ENCODE data around the gene KCNV2.

Gene KCNV2

DNA sequence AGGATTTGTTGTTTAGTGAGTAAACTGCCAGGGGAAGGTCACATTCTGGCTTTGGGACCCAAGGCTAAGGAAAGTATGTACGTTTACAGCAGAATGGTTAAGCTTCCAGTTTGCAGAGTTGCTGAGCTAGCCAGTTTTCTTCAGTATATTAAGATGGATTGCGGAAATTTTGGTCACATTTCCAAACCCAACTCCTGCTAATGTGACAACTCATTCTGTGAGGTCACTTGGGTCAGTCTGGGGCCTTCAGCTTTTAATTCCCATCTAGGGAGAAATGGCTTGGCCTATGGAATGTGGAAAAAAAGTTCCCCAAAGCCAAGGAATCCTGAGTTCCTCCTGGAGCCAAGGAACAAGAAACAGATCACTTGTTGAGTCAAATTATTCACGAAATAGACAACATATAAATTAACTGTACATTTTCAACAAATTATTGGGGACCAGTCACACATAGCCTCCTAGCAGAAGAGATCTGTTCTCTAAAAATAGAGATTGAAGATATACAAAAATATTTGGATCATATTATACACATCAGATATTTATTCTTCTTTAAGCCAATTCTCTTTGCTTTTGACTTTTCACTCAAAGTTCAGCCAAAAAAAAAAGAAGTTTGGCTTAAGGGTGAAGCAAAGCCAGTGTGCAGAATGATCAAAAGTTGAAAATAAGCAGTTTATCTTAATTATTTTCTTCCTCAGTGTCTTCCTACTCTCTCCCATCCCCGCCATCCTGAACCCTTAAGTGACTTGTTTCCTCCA, 8.8 kb downstream of the KCNV2 start:
- TF ChIP-seq CTCF (conservative IDR thresholded peaks at IDR 0.05; ENCODE audit: low read depth), result no peak
- H3K27ac ChIP-seq, result no peak overlapping the region
- ChIA-PET CTCF (no interaction called here), POLR2A (ENCODE audit: low non-redundant PET) (no interaction called here)
- no peak for DNase-seq (ENCODE audit: low spot score)

- DNase-seq (ENCODE audit: low spot score), result no peak
- H3K27ac ChIP-seq, result no peak overlapping the region
- POLR2A ChIA-PET (ENCODE audit: low non-redundant PET), result no interaction called here
- no peak for TF ChIP-seq CTCF (conservative IDR thresholded peaks at IDR 0.05; ENCODE audit: low read depth)
- CTCF ChIA-PET, result no interaction called here
Measured at GRCh38 chr9:2726650-2727340, 9.5 kb downstream of the KCNV2 start.

DNA sequence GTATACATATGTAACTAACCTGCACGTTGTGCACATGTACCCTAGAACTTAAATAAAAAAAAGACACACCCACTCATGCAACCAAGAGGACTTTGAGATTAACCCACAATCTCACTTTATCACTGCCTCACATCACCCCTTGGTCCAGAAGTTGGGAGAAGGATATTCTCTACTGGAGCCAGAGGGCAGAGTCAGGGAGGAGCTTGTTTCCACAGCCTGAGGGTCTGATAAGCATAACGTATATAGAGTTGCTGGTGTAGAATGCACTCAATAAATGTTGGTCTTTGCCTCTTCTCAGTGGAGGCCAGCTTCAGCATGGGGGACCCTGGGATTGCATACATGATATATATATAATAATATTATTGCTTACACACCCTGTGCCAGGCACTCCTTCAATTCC, 10.1 kb downstream of the KCNV2 start:
- CTCF ChIA-PET, result no interaction called here
- no peak overlapping the region for H3K27ac ChIP-seq
- POLR2A ChIA-PET (ENCODE audit: low non-redundant PET), result no interaction called here
- no peak for TF ChIP-seq CTCF (conservative IDR thresholded peaks at IDR 0.05; ENCODE audit: low read depth)
- no peak for DNase-seq (ENCODE audit: low spot score)

- TF ChIP-seq CTCF (conservative IDR thresholded peaks at IDR 0.05; ENCODE audit: low read depth), result no peak; the same call in 1 of the 2 replicates
- H3K27ac ChIP-seq, result no peak overlapping the region
- CTCF ChIA-PET, result no interaction called here
- no peak for DNase-seq (ENCODE audit: low spot score)
- POLR2A ChIA-PET (ENCODE audit: low non-redundant PET), result no interaction called here
Measured at GRCh38 chr9:2727966-2728613, 10.8 kb downstream of the KCNV2 start.

- DNase-seq (ENCODE audit: low spot score), result no peak
- TF ChIP-seq CTCF (conservative IDR thresholded peaks at IDR 0.05; ENCODE audit: low read depth), result no peak
- ChIA-PET CTCF (no interaction called here), POLR2A (ENCODE audit: low non-redundant PET) (no interaction called here)
- no peak overlapping the region for H3K27ac ChIP-seq
Measured at GRCh38 chr9:2729003-2729402, 11.7 kb downstream of the KCNV2 start.

- no peak overlapping the region for H3K27ac ChIP-seq
- ChIA-PET CTCF (no interaction called here), POLR2A (ENCODE audit: low non-redundant PET) (no interaction called here)
- no peak for TF ChIP-seq CTCF (conservative IDR thresholded peaks at IDR 0.05; ENCODE audit: low read depth)
- DNase-seq (ENCODE audit: low spot score), result no peak
Measured at GRCh38 chr9:2729721-2730120, 12.4 kb downstream of the KCNV2 start.

All from RWPE1 (cell line).